Measurements from ENCODE around the gene FARS2.

DNA sequence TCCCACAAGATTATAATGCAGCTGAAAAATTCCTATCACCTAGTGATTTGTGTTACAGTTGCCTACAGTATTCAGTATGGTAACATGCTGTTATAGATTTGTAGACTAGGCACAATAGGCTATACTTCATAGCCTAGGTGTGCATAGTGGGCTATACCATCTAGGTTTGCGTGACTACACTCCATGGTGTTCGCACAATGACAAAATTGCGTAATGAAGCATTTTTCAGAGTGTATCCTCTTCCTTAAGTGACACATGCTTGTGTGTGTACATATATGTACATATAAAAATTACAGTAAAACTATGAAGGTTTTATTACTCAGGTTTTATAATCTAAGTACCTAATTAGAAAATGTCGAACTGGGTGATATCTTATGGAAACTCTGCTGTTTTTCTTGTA, 133.0 kb downstream of the FARS2 start:
- TF ChIP-seq GATA2 (IDR thresholded peaks at IDR 0.05; ENCODE audit: low read depth, low read length) (no peak), GATA3 (IDR thresholded peaks at IDR 0.05; ENCODE audit: low read depth, low read length) (no peak)
